Measurements from ENCODE around the gene IQCH. TPM values are rescaled to one million over a fixed set of nuclear protein-coding genes. Genes with fewer than 3 reads are reported as not detected.

IQCH gene
- total RNA-seq, 1 experiment from 2014 or later: 1.1 TPM

DNA sequence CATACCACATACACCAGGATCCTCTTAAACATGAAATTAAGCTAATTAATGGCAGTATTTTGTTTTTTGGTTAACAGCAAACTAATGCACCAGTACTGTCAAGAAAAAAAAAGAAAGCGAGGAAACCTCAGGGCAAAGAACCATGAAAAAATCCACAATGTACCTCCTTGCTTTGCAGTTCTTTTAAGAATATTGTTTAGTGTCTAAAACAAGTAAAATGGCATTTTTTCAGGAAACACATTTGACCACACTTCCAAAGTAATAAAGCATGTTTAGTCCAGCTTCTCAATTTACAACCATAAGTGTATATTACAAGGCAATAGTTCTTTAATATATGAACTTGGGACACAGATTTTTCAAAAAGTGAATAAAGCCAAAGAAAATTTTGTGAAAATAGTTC, 26.7 kb upstream of the IQCH start:
- H3K4me1 Mint-ChIP-seq: no peaks in the 10 kb centered on the region
- no peak overlapping the region for H3K4me3 Mint-ChIP-seq
- H3K14ac ChIP-seq (ENCODE audit: insufficient read depth, low read length): no peak overlapping the region

More for the DNA sequence above, 26.7 kb upstream of the IQCH start:
- H3K4ac ChIP-seq (ENCODE audit: low read depth, low read length): no peak overlapping the region
- no peak overlapping the region for H2BK12ac ChIP-seq (ENCODE audit: insufficient read length, low read depth, low read length)
- no peak overlapping the region for H3K23ac ChIP-seq (ENCODE audit: insufficient read length, low read depth, low read length)
- H3K79me1 ChIP-seq (ENCODE audit: insufficient read depth, low read depth, low read length, poor library complexity, severe bottlenecking): no peaks in the 10 kb centered on the region
- no peak overlapping the region for H2BK20ac ChIP-seq (ENCODE audit: low read depth, low read length, poor library complexity, severe bottlenecking)
- H3K27ac ChIP-seq (ENCODE audit: insufficient read length, low read depth, low read length): no peak overlapping the region
- no peaks in the 10 kb centered on the region for H4K20me1 ChIP-seq (ENCODE audit: control insufficient read depth, insufficient read depth, insufficient read length)
- H2BK5ac ChIP-seq (ENCODE audit: insufficient read length, low read length): no peak overlapping the region
- peaks cover 3 to 36% (median 26%) of the 10 kb centered on the region in 3 experiments; a peak in 5 of 7 replicates for H3K36me3 Mint-ChIP-seq (ENCODE audit: insufficient read depth in 1 of 3, low read depth in 3 of 3)
- no peak overlapping the region for H3K56ac ChIP-seq (ENCODE audit: insufficient read length, low read depth, low read length)
- TF ChIP-seq, protein P1, sequence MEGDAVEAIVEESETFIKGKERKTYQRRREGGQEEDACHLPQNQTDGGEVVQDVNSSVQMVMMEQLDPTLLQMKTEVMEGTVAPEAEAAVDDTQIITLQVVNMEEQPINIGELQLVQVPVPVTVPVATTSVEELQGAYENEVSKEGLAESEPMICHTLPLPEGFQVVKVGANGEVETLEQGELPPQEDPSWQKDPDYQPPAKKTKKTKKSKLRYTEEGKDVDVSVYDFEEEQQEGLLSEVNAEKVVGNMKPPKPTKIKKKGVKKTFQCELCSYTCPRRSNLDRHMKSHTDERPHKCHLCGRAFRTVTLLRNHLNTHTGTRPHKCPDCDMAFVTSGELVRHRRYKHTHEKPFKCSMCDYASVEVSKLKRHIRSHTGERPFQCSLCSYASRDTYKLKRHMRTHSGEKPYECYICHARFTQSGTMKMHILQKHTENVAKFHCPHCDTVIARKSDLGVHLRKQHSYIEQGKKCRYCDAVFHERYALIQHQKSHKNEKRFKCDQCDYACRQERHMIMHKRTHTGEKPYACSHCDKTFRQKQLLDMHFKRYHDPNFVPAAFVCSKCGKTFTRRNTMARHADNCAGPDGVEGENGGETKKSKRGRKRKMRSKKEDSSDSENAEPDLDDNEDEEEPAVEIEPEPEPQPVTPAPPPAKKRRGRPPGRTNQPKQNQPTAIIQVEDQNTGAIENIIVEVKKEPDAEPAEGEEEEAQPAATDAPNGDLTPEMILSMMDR (conservative IDR thresholded peaks at IDR 0.05): no peak
- no peak overlapping the region for H3K9ac ChIP-seq (ENCODE audit: extremely low read depth, insufficient read length, low read length)
- DNase-seq: no peak
- no peaks in the 10 kb centered on the region for H3K79me2 ChIP-seq (ENCODE audit: insufficient read depth, low read length)
- H3K27me3 ChIP-seq (ENCODE audit: insufficient read depth, low read length): no peaks in the 10 kb centered on the region
- no peak overlapping the region for H3K27ac Mint-ChIP-seq
- H3K9me3 Mint-ChIP-seq: no peaks in the 10 kb centered on the region
- H3K4me2 ChIP-seq (ENCODE audit: insufficient read depth, insufficient read length, low read length): no peak overlapping the region
- no CpG with 5 or more reads among the region's 1 CpG for WGBS (ENCODE audit: extremely low coverage, insufficient read length, low lambda C conversion rate)
- no peaks in the 10 kb centered on the region for H3K23me2 ChIP-seq (ENCODE audit: insufficient read length, low read depth, low read length, poor library complexity, severe bottlenecking)
- no peak overlapping the region for H3T11ph ChIP-seq (ENCODE audit: low read length)
- H3K4me1 ChIP-seq (ENCODE audit: insufficient read depth, low read length): no peaks in the 10 kb centered on the region
- no peak overlapping the region for H3K18ac ChIP-seq (ENCODE audit: insufficient read length, low read depth, low read length)
- H2BK120ac ChIP-seq (ENCODE audit: low read depth, low read length, poor library complexity, severe bottlenecking): no peak overlapping the region
- no peaks in the 10 kb centered on the region for H3K27me3 Mint-ChIP-seq (ENCODE audit: low read depth)
- H4K5ac ChIP-seq (ENCODE audit: insufficient read length, low read depth, low read length): no peak overlapping the region
- H2BK15ac ChIP-seq (ENCODE audit: low read depth, low read length): no peak overlapping the region
- no peaks in the 10 kb centered on the region for H3K9me3 ChIP-seq (ENCODE audit: control insufficient read depth, low read depth, low read length)
- H2AK5ac ChIP-seq (ENCODE audit: insufficient read length, low read length): no peak overlapping the region
- H4K91ac ChIP-seq (ENCODE audit: insufficient read length, low read depth, low read length): no peak overlapping the region
- no peak overlapping the region for H4K8ac ChIP-seq (replicated peaks; ENCODE audit: insufficient read length, low read depth, low read length)
- no peak overlapping the region for H2AFZ ChIP-seq (ENCODE audit: low read length)

All from H9 (cell line).